CD4-positive, CD25-positive, alpha-beta regulatory T cell (primary cell): ENCODE results near the gene BHLHA9. TPM values are rescaled to one million over a fixed set of nuclear protein-coding genes. Genes with fewer than 3 reads are reported as not detected.

Experiments used
- ATAC-seq, 2 donors: fragments of 150-1000 bp; cut with Tn5 transposase; one replicate each; pipeline ENCODE4 v1.10.0; 2021; ENCODE audit warnings: low read depth in 2 of 2, moderate number of reproducible peaks in 2 of 2, moderate library complexity in 1 of 2
- DNase-seq, 3 donors: peaks; one replicate each; pipeline versions ENCODE4 v3.0.0 to v3.0.0-alpha.2; 2012 to 2022; ENCODE audit warnings: mixed read lengths in 1 of 3
- H3K27ac ChIP-seq: one replicate; pipeline ENCODE4 v1.7.0; 2013; ENCODE audit warnings: mild to moderate bottlenecking, low read length; ENCODE audit not compliant: insufficient read depth, poor library complexity, severe bottlenecking
- H3K27me3 ChIP-seq: one replicate; pipeline ENCODE4 v1.7.0; 2013; ENCODE audit warnings: low read length; ENCODE audit not compliant: control insufficient read depth, insufficient read depth
- H3K36me3 ChIP-seq: one replicate; pipeline ENCODE4 v1.7.0; 2013; ENCODE audit warnings: mild to moderate bottlenecking, low read length, moderate library complexity; ENCODE audit not compliant: control insufficient read depth, insufficient read depth
- H3K4me1 ChIP-seq: 2 replicates; pipeline ENCODE4 v1.7.0; 2013; ENCODE audit warnings: mild to moderate bottlenecking, low read length; ENCODE audit not compliant: insufficient read depth, control insufficient read depth, poor library complexity, severe bottlenecking
- H3K4me3 ChIP-seq: one replicate; pipeline ENCODE4 v1.7.0; 2013; ENCODE audit warnings: low read depth, mild to moderate bottlenecking, low read length, moderate library complexity
- H3K9me3 ChIP-seq, 2 experiments: 1 replicate in 1 of 2; 2 replicates in 1 of 2; pipeline ENCODE4 v1.7.0; 2013; ENCODE audit warnings: low read length in 2 of 2, mild to moderate bottlenecking in 1 of 2, moderate library complexity in 1 of 2; ENCODE audit not compliant: control insufficient read depth in 2 of 2
- H3K27ac Mint-ChIP-seq, 3 donors: one replicate each; pipeline ENCODE4 v1.8.0; 2020 to 2022; ENCODE audit warnings: mild to moderate bottlenecking in 3 of 3, mixed read lengths in 3 of 3, moderate library complexity in 2 of 3
- H3K27me3 Mint-ChIP-seq: one replicate; pipeline ENCODE4 v1.8.0; 2022; ENCODE audit warnings: mild to moderate bottlenecking, mixed read lengths
- H3K36me3 Mint-ChIP-seq: one replicate; pipeline ENCODE4 v1.8.0; 2020; ENCODE audit warnings: mixed read lengths
- H3K4me1 Mint-ChIP-seq, 4 donors: one replicate each; pipeline ENCODE4 v1.8.0; 2020 to 2022; ENCODE audit warnings: mixed read lengths in 4 of 4, mild to moderate bottlenecking in 1 of 4
- H3K4me3 Mint-ChIP-seq, 4 donors: one replicate each; pipeline ENCODE4 v1.8.0; 2020 to 2022; ENCODE audit warnings: mild to moderate bottlenecking in 4 of 4, mixed read lengths in 4 of 4, moderate library complexity in 3 of 4
- H3K9me3 Mint-ChIP-seq, 7 donors: one replicate each; pipeline ENCODE4 v1.8.0; 2020 to 2022; ENCODE audit warnings: mixed read lengths in 7 of 7, mild to moderate bottlenecking in 3 of 7, moderate library complexity in 2 of 7
- polyA plus RNA-seq, 4 donors: library from polyadenylated mRNA; unstranded; fragments of 300-500 nt; fragmentation: Illumina TruSeq; gene quantifications; one replicate each; pipeline ENCODE4 v1.2.3, GENCODE V29; 2021
- total RNA-seq: library from RNA; stranded (reverse); gene quantifications from one replicate; pipeline ENCODE4 v1.2.3, GENCODE V29; 2022

BHLHA9 gene
- total and polyA plus RNA-seq, 5 donors from 2014 or later, result not detected

- Mint-ChIP-seq H3K36me3 (no peaks in the 10 kb centered on the region), H3K4me3 (peak overlapping the region in 1 of 4 donors; percentile 24), H3K27me3 (peaks cover 47% of the 10 kb centered on the region), H3K27ac (no peak overlapping the region), H3K9me3 (peaks cover 0 to 1% (median 0%) of the 10 kb centered on the region in 7 donors), H3K4me1 (peaks cover 5 to 23% (median 8%) of the 10 kb centered on the region in 4 donors)
- DNase-seq (no peak), ATAC-seq (no peak)
- Histone ChIP-seq H3K4me3 (no peak overlapping the region), H3K27ac (no peak overlapping the region), H3K4me1 (peaks cover 22% of the 10 kb centered on the region), H3K36me3 (no peaks in the 10 kb centered on the region), H3K27me3 (peaks cover 10% of the 10 kb centered on the region), H3K9me3 (no peaks in the 10 kb centered on the region)
These were observed 13.5 kb upstream of the BHLHA9 start for GRCh38 chr17:1256699-1257098.

- Mint-ChIP-seq H3K27me3 (peaks cover 32% of the 10 kb centered on the region), H3K27ac (no peak overlapping the region), H3K4me1 (peaks cover 5 to 19% (median 8%) of the 10 kb centered on the region in 4 donors), H3K36me3 (no peaks in the 10 kb centered on the region), H3K9me3 (peaks cover 0 to 3% (median 0%) of the 10 kb centered on the region in 7 donors), H3K4me3 (peak overlapping the region in 3 of 4 donors; percentile 2 to 57 (median 33))
- ATAC-seq, result no peak
- Histone ChIP-seq H3K4me3 (no peak overlapping the region), H3K4me1 (peaks cover 16% of the 10 kb centered on the region), H3K36me3 (no peaks in the 10 kb centered on the region), H3K27me3 (peaks cover 10% of the 10 kb centered on the region), H3K9me3 (no peaks in the 10 kb centered on the region), H3K27ac (no peak overlapping the region)
- DNase-seq, result no peak
These were observed 10.0 kb upstream of the BHLHA9 start for GRCh38 chr17:1260086-1260769.

GRCh38 chr17:1260770-1261161 lies 9.5 kb upstream of the BHLHA9 start:
- Mint-ChIP-seq H3K4me1 (peaks cover 2 to 19% (median 8%) of the 10 kb centered on the region in 4 donors), H3K27ac (no peak overlapping the region), H3K36me3 (no peaks in the 10 kb centered on the region), H3K4me3 (peak overlapping the region in 3 of 4 donors; percentile 2 to 57 (median 33)), H3K9me3 (peaks cover 0 to 3% (median 0%) of the 10 kb centered on the region in 7 donors), H3K27me3 (peaks cover 28% of the 10 kb centered on the region)
- no peak overlapping the region for H3K4me3 ChIP-seq
- no peaks in the 10 kb centered on the region for H3K9me3 ChIP-seq
- H3K36me3 ChIP-seq, result no peaks in the 10 kb centered on the region
- no peak overlapping the region for H3K27ac ChIP-seq
- peaks cover 16% of the 10 kb centered on the region for H3K4me1 ChIP-seq
- no peak for DNase-seq
- ATAC-seq, result no peak
- peaks cover 8% of the 10 kb centered on the region for H3K27me3 ChIP-seq

- no peak overlapping the region for H3K27ac Mint-ChIP-seq
- ATAC-seq (no peak), DNase-seq (no peak)
- H3K9me3 Mint-ChIP-seq, result peaks cover 0 to 3% (median 0%) of the 10 kb centered on the region in 7 donors
- H3K36me3 ChIP-seq, result no peaks in the 10 kb centered on the region
- no peaks in the 10 kb centered on the region for H3K9me3 ChIP-seq
- peak overlapping the region in 2 of 4 donors; percentile 19 to 58 for H3K4me3 Mint-ChIP-seq
- peaks cover 0 to 24% (median 8%) of the 10 kb centered on the region in 4 donors for H3K4me1 Mint-ChIP-seq
- no peaks in the 10 kb centered on the region for H3K36me3 Mint-ChIP-seq
- H3K4me3 ChIP-seq, result no peak overlapping the region
- peaks cover 2% of the 10 kb centered on the region for H3K27me3 ChIP-seq
- peaks cover 20% of the 10 kb centered on the region for H3K4me1 ChIP-seq
- peaks cover 17% of the 10 kb centered on the region for H3K27me3 Mint-ChIP-seq
- no peak overlapping the region for H3K27ac ChIP-seq
These were observed 6.0 kb upstream of the BHLHA9 start for GRCh38 chr17:1264196-1264595.

DNA sequence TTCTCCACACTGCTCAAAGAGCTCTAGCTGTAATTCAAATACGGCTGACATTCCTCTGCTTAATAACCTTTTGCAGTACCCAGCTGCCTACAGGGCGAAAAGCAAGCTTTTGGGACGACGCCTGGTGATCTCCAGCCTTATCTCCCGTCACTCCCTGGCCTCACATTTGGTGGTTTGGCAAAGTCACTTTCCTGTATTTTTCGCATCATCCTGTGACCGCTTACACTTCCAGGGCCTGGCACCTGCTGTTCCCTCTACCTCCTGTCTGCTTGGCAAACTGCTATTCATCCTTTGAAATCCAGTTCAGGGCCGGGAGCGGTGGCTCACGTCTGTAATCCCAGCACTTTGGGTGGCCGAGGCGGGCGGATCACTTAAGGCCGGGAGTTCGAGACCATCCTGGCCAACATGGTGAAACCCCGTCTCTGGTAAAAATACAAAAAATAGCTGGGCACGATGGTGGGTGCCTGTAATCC lies 2.7 kb upstream of the BHLHA9 start:
- H3K27ac ChIP-seq, result no peak overlapping the region
- DNase-seq (no peak), ATAC-seq (no peak)
- peaks cover 16% of the 10 kb centered on the region for H3K4me1 ChIP-seq
- peaks cover 0 to 15% (median 6%) of the 10 kb centered on the region in 4 donors for H3K4me1 Mint-ChIP-seq
- peak overlapping the region; percentile 37 for H3K4me3 ChIP-seq
- no peaks in the 10 kb centered on the region for H3K27me3 ChIP-seq
- peak overlapping the region; percentile 48 to 77 (median 77) for H3K27ac Mint-ChIP-seq
- H3K36me3 Mint-ChIP-seq, result no peaks in the 10 kb centered on the region
- peaks cover 0 to 3% (median 0%) of the 10 kb centered on the region in 7 donors for H3K9me3 Mint-ChIP-seq
- peaks cover 8% of the 10 kb centered on the region for H3K27me3 Mint-ChIP-seq
- H3K36me3 ChIP-seq, result no peaks in the 10 kb centered on the region
- peak overlapping the region; percentile 82 to 93 (median 90) for H3K4me3 Mint-ChIP-seq
- H3K9me3 ChIP-seq, result no peaks in the 10 kb centered on the region

GRCh38 chr17:1271030-1271423 lies 783 bp downstream of the BHLHA9 start:
- no peak overlapping the region for H3K4me3 ChIP-seq
- no peak overlapping the region for H3K4me3 Mint-ChIP-seq
- H3K36me3 ChIP-seq, result no peaks in the 10 kb centered on the region
- ATAC-seq (no peak), DNase-seq (no peak)
- H3K4me1 ChIP-seq, result peaks cover 19% of the 10 kb centered on the region
- H3K4me1 Mint-ChIP-seq, result peaks cover 0 to 24% (median 7%) of the 10 kb centered on the region in 4 donors
- H3K27me3 ChIP-seq, result no peaks in the 10 kb centered on the region
- H3K27me3 Mint-ChIP-seq, result peaks cover 30% of the 10 kb centered on the region
- no peaks in the 10 kb centered on the region for H3K9me3 ChIP-seq
- H3K36me3 Mint-ChIP-seq, result no peaks in the 10 kb centered on the region
- peaks cover 0 to under 1% (median 0%) of the 10 kb centered on the region in 7 donors for H3K9me3 Mint-ChIP-seq
- H3K27ac ChIP-seq, result no peak overlapping the region
- H3K27ac Mint-ChIP-seq, result no peak overlapping the region

DNA sequence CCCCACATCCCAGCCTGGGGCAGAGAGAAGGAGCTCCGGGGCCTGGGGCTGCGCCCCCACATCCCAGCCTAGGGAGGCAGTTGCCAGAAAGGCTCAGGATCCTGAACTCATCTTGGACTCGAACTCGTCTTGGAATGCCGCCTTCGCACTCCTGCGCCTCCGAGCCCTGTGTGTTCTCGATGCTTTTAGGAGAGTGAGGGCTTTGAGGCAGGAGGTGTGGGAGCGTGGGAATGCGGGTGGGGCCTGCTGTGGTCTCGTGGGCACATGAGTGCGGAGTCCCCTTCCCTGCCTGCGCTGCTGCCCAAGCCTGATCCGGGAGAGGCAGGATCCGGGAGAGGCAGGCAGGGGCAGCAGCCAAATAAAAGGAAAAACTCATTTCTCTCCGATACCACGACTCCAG lies 1.2 kb downstream of the BHLHA9 start:
- Histone ChIP-seq H3K4me1 (peaks cover 22% of the 10 kb centered on the region), H3K27ac (no peak overlapping the region), H3K4me3 (no peak overlapping the region), H3K9me3 (no peaks in the 10 kb centered on the region), H3K36me3 (no peaks in the 10 kb centered on the region), H3K27me3 (no peaks in the 10 kb centered on the region)
- peaks cover 30% of the 10 kb centered on the region for H3K27me3 Mint-ChIP-seq
- DNase-seq (no peak), ATAC-seq (no peak)
- H3K27ac Mint-ChIP-seq, result no peak overlapping the region
- H3K36me3 Mint-ChIP-seq, result no peaks in the 10 kb centered on the region
- H3K4me1 Mint-ChIP-seq, result peaks cover 0 to 27% (median 8%) of the 10 kb centered on the region in 4 donors
- peak overlapping the region in 1 of 4 donors; percentile 21 for H3K4me3 Mint-ChIP-seq
- H3K9me3 Mint-ChIP-seq, result peaks cover 0 to 1% (median 0%) of the 10 kb centered on the region in 7 donors
